ENCODE measurements around the gene PTPRG.

PTPRG gene

GRCh38 chr3:61828184-61828874 lies 267.0 kb downstream of the PTPRG start:
- DNase-seq (ENCODE audit: low spot score) = no peak

- no peak for DNase-seq (ENCODE audit: low spot score)
These were observed 267.7 kb downstream of the PTPRG start for GRCh38 chr3:61828880-61829721.

GRCh38 chr3:61829722-61830350 lies 268.5 kb downstream of the PTPRG start:
- DNase-seq (ENCODE audit: low spot score) = no peak

- DNase-seq (ENCODE audit: low spot score) = no peak
These were observed 270.6 kb downstream of the PTPRG start for GRCh38 chr3:61831973-61832372.

GRCh38 chr3:61832375-61833229 lies 271.2 kb downstream of the PTPRG start:
- no peak for DNase-seq (ENCODE audit: low spot score)

- DNase-seq (ENCODE audit: low spot score) = no peak
These were observed 277.9 kb downstream of the PTPRG start for GRCh38 chr3:61839256-61839655.

- no peak for DNase-seq (ENCODE audit: low spot score)
These were observed 279.9 kb downstream of the PTPRG start for GRCh38 chr3:61841111-61841845.

- no peak for DNase-seq (ENCODE audit: low spot score)
These were observed 280.6 kb downstream of the PTPRG start for GRCh38 chr3:61841988-61842387.

- no peak for DNase-seq (ENCODE audit: low spot score)
These were observed 283.0 kb downstream of the PTPRG start for GRCh38 chr3:61844346-61844745.

GRCh38 chr3:61846488-61846887 lies 285.1 kb downstream of the PTPRG start:
- DNase-seq (ENCODE audit: low spot score) = no peak

GRCh38 chr3:61847784-61848462 lies 286.6 kb downstream of the PTPRG start:
- no peak for DNase-seq (ENCODE audit: low spot score)

- no peak for DNase-seq (ENCODE audit: low spot score)
These were observed 287.5 kb downstream of the PTPRG start for GRCh38 chr3:61848885-61849284.

GRCh38 chr3:61853912-61854311 lies 292.5 kb downstream of the PTPRG start:
- no peak for DNase-seq (ENCODE audit: low spot score)

- DNase-seq (ENCODE audit: low spot score) = no peak
These were observed 293.8 kb downstream of the PTPRG start for GRCh38 chr3:61855211-61855610.

- no peak for DNase-seq (ENCODE audit: low spot score)
These were observed 295.9 kb downstream of the PTPRG start for GRCh38 chr3:61857297-61857696.

GRCh38 chr3:61858054-61858453 lies 296.7 kb downstream of the PTPRG start:
- no peak for DNase-seq (ENCODE audit: low spot score)

- DNase-seq (ENCODE audit: low spot score) = no peak
These were observed 300.0 kb downstream of the PTPRG start for GRCh38 chr3:61861410-61861809.

GRCh38 chr3:61862614-61863289 lies 301.4 kb downstream of the PTPRG start:
- no peak for DNase-seq (ENCODE audit: low spot score)

- DNase-seq (ENCODE audit: low spot score) = no peak
These were observed 302.2 kb downstream of the PTPRG start for GRCh38 chr3:61863579-61863978.

GRCh38 chr3:61864886-61865285 lies 303.5 kb downstream of the PTPRG start:
- DNase-seq (ENCODE audit: low spot score) = no peak

Measured in HuH-7.5 (cell line).